GM12878 (cell line): Measurements from ENCODE around the gene BNIP1. TPM values are rescaled to one million over a fixed set of nuclear protein-coding genes. Genes with fewer than 3 reads are reported as not detected.

Experiments
- ATAC-seq: fragments of 200-7000 bp; cut with Tn5 transposase; 3 replicates; pipeline ENCODE4 v1.9.1; 2020; ENCODE audit warnings: mild to moderate bottlenecking, moderate library complexity
- BruUV-seq: library from RNA; stranded (reverse); fragments of 400-500 nt; replicated peaks from 2 replicates; lab custom pipeline; 2021; lab: Mats Ljungman, UMichigan
- CTCF ChIA-PET: fragments of 300-600 bp; sonication (Branson Sonifier 250); formaldehyde crosslinking; extraction: SDS; loops from one replicate; lab custom pipeline; 2021; ENCODE audit warnings: inconsistent platforms; lab: Yijun Ruan, JAX
- POLR2A ChIA-PET: fragments of 350-600 bp; formaldehyde crosslinking; extraction: SDS; loops from one replicate; lab custom pipeline; 2021; ENCODE audit warnings: inconsistent platforms; lab: Charles Lee
- RAD21 ChIA-PET: fragments of 300-600 bp; sonication (Branson Sonifier 250); formaldehyde crosslinking; loops from one replicate; lab custom pipeline; 2023; ENCODE audit warnings: antibody characterized with exemption; ENCODE audit not compliant: unreplicated experiment; lab: Charles Lee
- SMC1A ChIA-PET: fragments of 300-600 bp; sonication (Branson Sonifier 250); formaldehyde crosslinking; loops from one replicate; lab custom pipeline; 2023; ENCODE audit not compliant: unreplicated experiment, uncharacterized antibody; lab: Charles Lee
- DNase-seq: peaks from one replicate; pipeline ENCODE4 v3.0.0-alpha.2; 2011; ENCODE audit warnings: low read depth, low spot score
- FAIRE-seq: peaks from 3 replicates; lab custom pipeline; 2011; peaks lifted over from hg19 to GRCh38; lab: Jason Lieb, UNC
- H2AFZ ChIP-seq: 2 replicates; pipeline ENCODE4 v1.6.0; 2011; ENCODE audit warnings: low read depth, low read length, control low read depth; ENCODE audit not compliant: control insufficient read depth
- H3K27ac ChIP-seq: 2 replicates; pipeline ENCODE4 v1.5.1; 2011; ENCODE audit warnings: control low read depth; ENCODE audit not compliant: control insufficient read depth, insufficient read depth
- H3K27me3 ChIP-seq, 2 experiments: replicated peaks in 1 of 2; 2 replicates each; pipeline versions ENCODE4 v1.6.0 to v1.6.1; 2011; ENCODE audit warnings: low read length in 1 of 2; ENCODE audit not compliant: control insufficient read depth in 2 of 2, insufficient read depth in 2 of 2
- H3K36me3 ChIP-seq, 2 experiments: 2 replicates each; pipeline ENCODE4 v1.5.1; 2011; ENCODE audit warnings: low read length in 1 of 2; ENCODE audit not compliant: control insufficient read depth in 2 of 2, insufficient read depth in 2 of 2
- H3K4me1 ChIP-seq: 2 replicates; pipeline ENCODE4 v1.6.1; 2011; ENCODE audit warnings: mild to moderate bottlenecking, low read length, moderate library complexity, mixed read lengths; ENCODE audit not compliant: control insufficient read depth, insufficient read depth
- H3K4me2 ChIP-seq: 2 replicates; pipeline ENCODE4 v1.6.0; 2011; ENCODE audit warnings: control low read depth; ENCODE audit not compliant: control insufficient read depth, insufficient read depth
- H3K4me3 ChIP-seq: fragments of 200-600 bp; sonication (generic); 2 replicates; pipeline ENCODE4 v1.5.1; 2016
- H3K79me2 ChIP-seq: 2 replicates; pipeline ENCODE4 v1.6.0; 2011; ENCODE audit warnings: low read length; ENCODE audit not compliant: control insufficient read depth, insufficient read depth
- H3K9ac ChIP-seq: 2 replicates; pipeline ENCODE4 v1.8.0; 2011; ENCODE audit warnings: low read length, control low read depth, mixed read lengths; ENCODE audit not compliant: control insufficient read depth, insufficient read depth
- H3K9me3 ChIP-seq: replicated peaks from 3 replicates; pipeline ENCODE4 v1.5.1; 2011; ENCODE audit warnings: mild to moderate bottlenecking, low read length; ENCODE audit not compliant: control insufficient read depth, insufficient read depth
- H4K20me1 ChIP-seq: 2 replicates; pipeline ENCODE4 v1.6.0; 2011; ENCODE audit not compliant: control insufficient read depth, insufficient read depth
- CBFB ChIP-seq: IDR thresholded peaks from 2 replicates; pipeline ENCODE4 v1.6.1; 2016; ENCODE audit warnings: antibody characterized with exemption, low read depth
- EP300 ChIP-seq, 2 experiments: fragments of 150-350 bp in 1 of 2; IDR thresholded peaks; 2 replicates each; pipeline ENCODE4 v1.6.1; 2011 to 2012; ENCODE audit warnings: low read depth in 2 of 2, low read length in 2 of 2, borderline replicate concordance in 1 of 2, improper control_type of control experiment in 1 of 2, inconsistent platforms in 1 of 2; ENCODE audit not compliant: control insufficient read depth in 1 of 2
- FOXK2 ChIP-seq: fragments of 450-650 bp; IDR thresholded peaks from 2 replicates; pipeline ENCODE4 v1.6.1; 2017; ENCODE audit warnings: mild to moderate bottlenecking, moderate library complexity
- NFXL1 ChIP-seq: fragments of 450-650 bp; IDR thresholded peaks from 2 replicates; pipeline ENCODE4 v1.6.1; 2017; ENCODE audit warnings: antibody characterized with exemption, mild to moderate bottlenecking, borderline replicate concordance
- PAX8 ChIP-seq: fragments of 450-650 bp; IDR thresholded peaks from 2 replicates; pipeline ENCODE4 v1.6.1; 2017; ENCODE audit warnings: mild to moderate bottlenecking, moderate library complexity
- SREBF1 ChIP-seq: IDR thresholded peaks from 2 replicates; pipeline ENCODE4 v1.6.1; 2012; ENCODE audit warnings: mild to moderate bottlenecking, low read length
- SUPT20H ChIP-seq: IDR thresholded peaks from 2 replicates; pipeline ENCODE4 v1.6.1; 2011; ENCODE audit warnings: low read depth, mild to moderate bottlenecking, low read length, moderate library complexity, borderline replicate concordance; ENCODE audit not compliant: control insufficient read depth
- ZNF24 ChIP-seq: fragments of 450-650 bp; IDR thresholded peaks from 2 replicates; pipeline ENCODE4 v1.6.1; 2017; ENCODE audit warnings: antibody characterized with exemption, mild to moderate bottlenecking
- ZNF384 ChIP-seq: IDR thresholded peaks from 2 replicates; pipeline ENCODE4 v1.6.1; 2012; ENCODE audit warnings: low read depth, mild to moderate bottlenecking, low read length, improper control_type of control experiment, borderline replicate concordance
- whole genome bisulfite sequencing: methylation state at CpG from one replicate; pipeline ENCODE4 v1.1.6; 2016; ENCODE audit warnings: low lambda C conversion rate; ENCODE audit not compliant: insufficient replicate concordance, insufficient coverage; ENCODE audit errors: missing lambda C conversion rate; 5-methylcytosine and 5-hydroxymethylcytosine counted together
- in situ Hi-C: fragments of 300-500 bp; cut with MboI; formaldehyde crosslinking; loops from 9 replicates; pipeline ENCODE4 v1.14.3; 2018; ENCODE audit warnings: mixed read lengths
- intact Hi-C: fragments of 100-400 bp; cut with micrococcal nuclease; formaldehyde crosslinking; loops from one replicate; pipeline ENCODE4 v1.14.2; 2022; ENCODE audit not compliant: unreplicated experiment
- polyA plus RNA-seq, 11 experiments: library from polyadenylated mRNA; depleted of rRNA in 4 of 11; unstranded in 6 of 11; stranded (reverse) in 5 of 11; fragments of >200 nt; fragmentation: Nextera tagmentation in 4 of 11; fragmentation: Illumina TruSeq in 1 of 11; extraction: Ambion mirVana in 4 of 11; extraction: Trizol in 1 of 11; gene quantifications; 1 replicate in 1 of 11; 2 replicates in 10 of 11; pipeline versions ENCODE4 v1.2.1 to v1.2.3, GENCODE V29; 2011 to 2016; ENCODE audit warnings: inconsistent platforms in 2 of 11, missing spikeins in 2 of 11, low read depth in 1 of 11
- total RNA-seq, 4 experiments: library from RNA; depleted of rRNA in 3 of 4; stranded (reverse); fragments of >200 nt in 3 of 4; fragmentation: Illumina TruSeq in 1 of 4; extraction: Trizol in 1 of 4; gene quantifications; 2 replicates each; pipeline versions ENCODE4 v1.2.1 to v1.2.3, GENCODE V29; 2013 to 2021
- TF ChIP-seq, protein P1 (sequence below): IDR thresholded peaks from 2 replicates; pipeline ENCODE4 v1.6.1; 2012; ENCODE audit warnings: mild to moderate bottlenecking, low read depth, low read length
- TF ChIP-seq, protein P2 (sequence below): fragments of 450-650 bp; IDR thresholded peaks from 2 replicates; pipeline ENCODE4 v1.6.1; 2014; ENCODE audit warnings: mild to moderate bottlenecking
- TF ChIP-seq, protein P3 (sequence below): fragments of 450-650 bp; IDR thresholded peaks from 2 replicates; pipeline ENCODE4 v1.6.1; 2017; ENCODE audit warnings: mild to moderate bottlenecking
- TF ChIP-seq, protein P4 (sequence below): fragments of 450-650 bp; IDR thresholded peaks from 2 replicates; pipeline ENCODE4 v1.6.1; 2016; ENCODE audit warnings: mild to moderate bottlenecking

Gene BNIP1
- total and polyA plus RNA-seq, 10 of the 15 experiments (the other 5 are each of a cell fraction or from before 2014, with no cell fraction given): 20.5 to 62.5 (median 27.4) TPM

DNA sequence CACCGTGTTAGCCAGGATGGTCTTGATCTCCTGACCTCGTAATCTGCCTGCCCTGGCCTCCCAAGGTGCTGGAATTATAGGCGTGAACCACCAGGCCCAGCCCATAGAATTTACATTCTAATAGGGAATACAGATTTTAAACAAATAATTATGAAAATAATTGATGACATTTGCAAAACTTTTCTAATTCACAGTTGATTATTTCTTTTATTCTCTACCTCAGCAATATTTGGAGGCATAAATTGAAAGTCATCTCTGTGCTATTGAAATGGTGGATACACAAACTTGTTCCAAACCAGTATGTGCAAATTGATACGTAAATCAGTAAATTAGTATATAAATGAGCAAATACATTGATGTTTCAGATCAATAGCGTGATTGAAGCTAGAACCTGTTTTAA is 8.2 kb downstream of the BNIP1 start:
- no peaks in the 10 kb centered on the region; the same call in 2 of the 3 replicates for H3K9me3 ChIP-seq
- in situ Hi-C loops (no loop called here), intact Hi-C loops (no loop called here)
- no peak for DNase-seq
- SMC1A ChIA-PET: no interaction called here
- no TSS peak for BruUV-seq
- no peaks in the 10 kb centered on the region for H3K4me1 ChIP-seq
- peaks cover 5 to 15% of the 10 kb centered on the region in 2 experiments for H3K36me3 ChIP-seq
- TF ChIP-seq, protein P1, sequence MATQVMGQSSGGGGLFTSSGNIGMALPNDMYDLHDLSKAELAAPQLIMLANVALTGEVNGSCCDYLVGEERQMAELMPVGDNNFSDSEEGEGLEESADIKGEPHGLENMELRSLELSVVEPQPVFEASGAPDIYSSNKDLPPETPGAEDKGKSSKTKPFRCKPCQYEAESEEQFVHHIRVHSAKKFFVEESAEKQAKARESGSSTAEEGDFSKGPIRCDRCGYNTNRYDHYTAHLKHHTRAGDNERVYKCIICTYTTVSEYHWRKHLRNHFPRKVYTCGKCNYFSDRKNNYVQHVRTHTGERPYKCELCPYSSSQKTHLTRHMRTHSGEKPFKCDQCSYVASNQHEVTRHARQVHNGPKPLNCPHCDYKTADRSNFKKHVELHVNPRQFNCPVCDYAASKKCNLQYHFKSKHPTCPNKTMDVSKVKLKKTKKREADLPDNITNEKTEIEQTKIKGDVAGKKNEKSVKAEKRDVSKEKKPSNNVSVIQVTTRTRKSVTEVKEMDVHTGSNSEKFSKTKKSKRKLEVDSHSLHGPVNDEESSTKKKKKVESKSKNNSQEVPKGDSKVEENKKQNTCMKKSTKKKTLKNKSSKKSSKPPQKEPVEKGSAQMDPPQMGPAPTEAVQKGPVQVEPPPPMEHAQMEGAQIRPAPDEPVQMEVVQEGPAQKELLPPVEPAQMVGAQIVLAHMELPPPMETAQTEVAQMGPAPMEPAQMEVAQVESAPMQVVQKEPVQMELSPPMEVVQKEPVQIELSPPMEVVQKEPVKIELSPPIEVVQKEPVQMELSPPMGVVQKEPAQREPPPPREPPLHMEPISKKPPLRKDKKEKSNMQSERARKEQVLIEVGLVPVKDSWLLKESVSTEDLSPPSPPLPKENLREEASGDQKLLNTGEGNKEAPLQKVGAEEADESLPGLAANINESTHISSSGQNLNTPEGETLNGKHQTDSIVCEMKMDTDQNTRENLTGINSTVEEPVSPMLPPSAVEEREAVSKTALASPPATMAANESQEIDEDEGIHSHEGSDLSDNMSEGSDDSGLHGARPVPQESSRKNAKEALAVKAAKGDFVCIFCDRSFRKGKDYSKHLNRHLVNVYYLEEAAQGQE: no peak
- no peak for TF ChIP-seq CBFB
- no peak for TF ChIP-seq ZNF384
- TF ChIP-seq, protein P2, sequence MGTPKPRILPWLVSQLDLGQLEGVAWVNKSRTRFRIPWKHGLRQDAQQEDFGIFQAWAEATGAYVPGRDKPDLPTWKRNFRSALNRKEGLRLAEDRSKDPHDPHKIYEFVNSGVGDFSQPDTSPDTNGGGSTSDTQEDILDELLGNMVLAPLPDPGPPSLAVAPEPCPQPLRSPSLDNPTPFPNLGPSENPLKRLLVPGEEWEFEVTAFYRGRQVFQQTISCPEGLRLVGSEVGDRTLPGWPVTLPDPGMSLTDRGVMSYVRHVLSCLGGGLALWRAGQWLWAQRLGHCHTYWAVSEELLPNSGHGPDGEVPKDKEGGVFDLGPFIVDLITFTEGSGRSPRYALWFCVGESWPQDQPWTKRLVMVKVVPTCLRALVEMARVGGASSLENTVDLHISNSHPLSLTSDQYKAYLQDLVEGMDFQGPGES: no peak
- TF ChIP-seq, protein P3, sequence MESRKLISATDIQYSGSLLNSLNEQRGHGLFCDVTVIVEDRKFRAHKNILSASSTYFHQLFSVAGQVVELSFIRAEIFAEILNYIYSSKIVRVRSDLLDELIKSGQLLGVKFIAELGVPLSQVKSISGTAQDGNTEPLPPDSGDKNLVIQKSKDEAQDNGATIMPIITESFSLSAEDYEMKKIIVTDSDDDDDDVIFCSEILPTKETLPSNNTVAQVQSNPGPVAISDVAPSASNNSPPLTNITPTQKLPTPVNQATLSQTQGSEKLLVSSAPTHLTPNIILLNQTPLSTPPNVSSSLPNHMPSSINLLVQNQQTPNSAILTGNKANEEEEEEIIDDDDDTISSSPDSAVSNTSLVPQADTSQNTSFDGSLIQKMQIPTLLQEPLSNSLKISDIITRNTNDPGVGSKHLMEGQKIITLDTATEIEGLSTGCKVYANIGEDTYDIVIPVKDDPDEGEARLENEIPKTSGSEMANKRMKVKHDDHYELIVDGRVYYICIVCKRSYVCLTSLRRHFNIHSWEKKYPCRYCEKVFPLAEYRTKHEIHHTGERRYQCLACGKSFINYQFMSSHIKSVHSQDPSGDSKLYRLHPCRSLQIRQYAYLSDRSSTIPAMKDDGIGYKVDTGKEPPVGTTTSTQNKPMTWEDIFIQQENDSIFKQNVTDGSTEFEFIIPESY: no peak
- no peak for TF ChIP-seq SREBF1
- no peak for TF ChIP-seq FOXK2
- TF ChIP-seq, protein P4, sequence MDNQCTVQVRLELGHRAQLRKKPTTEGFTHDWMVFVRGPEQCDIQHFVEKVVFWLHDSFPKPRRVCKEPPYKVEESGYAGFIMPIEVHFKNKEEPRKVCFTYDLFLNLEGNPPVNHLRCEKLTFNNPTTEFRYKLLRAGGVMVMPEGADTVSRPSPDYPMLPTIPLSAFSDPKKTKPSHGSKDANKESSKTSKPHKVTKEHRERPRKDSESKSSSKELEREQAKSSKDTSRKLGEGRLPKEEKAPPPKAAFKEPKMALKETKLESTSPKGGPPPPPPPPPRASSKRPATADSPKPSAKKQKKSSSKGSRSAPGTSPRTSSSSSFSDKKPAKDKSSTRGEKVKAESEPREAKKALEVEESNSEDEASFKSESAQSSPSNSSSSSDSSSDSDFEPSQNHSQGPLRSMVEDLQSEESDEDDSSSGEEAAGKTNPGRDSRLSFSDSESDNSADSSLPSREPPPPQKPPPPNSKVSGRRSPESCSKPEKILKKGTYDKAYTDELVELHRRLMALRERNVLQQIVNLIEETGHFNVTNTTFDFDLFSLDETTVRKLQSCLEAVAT: no peak
- no peak for TF ChIP-seq PAX8
- TF ChIP-seq ZNF24: no peak
- no peak for TF ChIP-seq SUPT20H
- no peak for TF ChIP-seq NFXL1
- no peak for TF ChIP-seq EP300 (IDR thresholded peaks at IDR 0.05; ENCODE audit: borderline replicate concordance in 1 of 2, control insufficient read depth in 1 of 2, low read depth in 2 of 2, low read length in 2 of 2)
- CTCF ChIA-PET: interaction anchor here (0.6 to 1.3 kb wide), 2 partner anchors 8 to 168 kb away, joined by 4 to 5 read pairs; partner anchors contain the start of gene ATP6V0E1
- no peak for FAIRE-seq
- no peak overlapping the region for H3K9ac ChIP-seq
- no peaks in the 10 kb centered on the region for H3K79me2 ChIP-seq
- no peaks in the 10 kb centered on the region for H3K27me3 ChIP-seq
- WGBS: 99% methylated on average over 5 of the region's 5 CpGs
- H3K4me3 ChIP-seq: no peak overlapping the region
- RAD21 ChIA-PET: no interaction called here
- H4K20me1 ChIP-seq: no peaks in the 10 kb centered on the region
- no peak overlapping the region for H3K4me2 ChIP-seq
- no peak overlapping the region for H2AFZ ChIP-seq
- no peak for ATAC-seq
- H3K27ac ChIP-seq: no peak overlapping the region
- POLR2A ChIA-PET: interaction anchor here (1.1 kb wide), 1 partner anchor 172 kb away, joined by 4 read pairs; no protein-coding TSS in a partner anchor
